Right lobe of liver (tissue), 4 donors: ENCODE results near the gene KCND2.

Source experiments
- CTCF ChIP-seq, 4 donors: fragments of 200-600 bp in 3 of 4; fragments of 450-650 bp in 1 of 4; IDR thresholded peaks; one replicate each; pipeline versions ENCODE4 v1.5.1 to v1.8.0; 2016 to 2022; ENCODE audit warnings: antibody characterized with exemption in 4 of 4, mild to moderate bottlenecking in 2 of 4
- POLR2A ChIP-seq: fragments of 450-650 bp; IDR thresholded peaks from one replicate; pipeline ENCODE4 v1.6.1; 2017; ENCODE audit warnings: antibody characterized with exemption, mild to moderate bottlenecking
- donor health status: DM: no; HTN: no; CAD: no.
- donor health status: DM: no; HTN: no; CAD: no.
- donor health status: DM: no; HTN: yes; CAD: no.

GRCh38 chr7:120639884-120640283 lies 366.9 kb downstream of the KCND2 start:
- TF ChIP-seq CTCF (IDR thresholded peaks at IDR 0.05) (no peak), POLR2A (no peak)
